Keratinocyte (primary cell): Measurements from ENCODE around the gene RRP9.

ENCODE experiments used
- CTCF ChIP-seq, 3 experiments: IDR thresholded peaks in 1 of 3; conservative IDR thresholded peaks in 1 of 3; optimal IDR thresholded peaks in 1 of 3; 2 replicates in 2 of 3; 3 replicates in 1 of 3; pipeline versions ENCODE3 to v1.5.1; 2011; ENCODE audit warnings: low read length in 3 of 3, mild to moderate bottlenecking in 3 of 3, moderate library complexity in 2 of 3, control low read depth in 1 of 3, inconsistent platforms in 1 of 3; ENCODE audit not compliant: insufficient read depth in 2 of 3; ENCODE audit errors: extremely low read depth in 1 of 3
- EZH2 ChIP-seq: IDR thresholded peaks from one replicate; pipeline ENCODE4 v1.6.1; 2012; ENCODE audit warnings: inconsistent platforms, mild to moderate bottlenecking, low read length, moderate library complexity

DNA sequence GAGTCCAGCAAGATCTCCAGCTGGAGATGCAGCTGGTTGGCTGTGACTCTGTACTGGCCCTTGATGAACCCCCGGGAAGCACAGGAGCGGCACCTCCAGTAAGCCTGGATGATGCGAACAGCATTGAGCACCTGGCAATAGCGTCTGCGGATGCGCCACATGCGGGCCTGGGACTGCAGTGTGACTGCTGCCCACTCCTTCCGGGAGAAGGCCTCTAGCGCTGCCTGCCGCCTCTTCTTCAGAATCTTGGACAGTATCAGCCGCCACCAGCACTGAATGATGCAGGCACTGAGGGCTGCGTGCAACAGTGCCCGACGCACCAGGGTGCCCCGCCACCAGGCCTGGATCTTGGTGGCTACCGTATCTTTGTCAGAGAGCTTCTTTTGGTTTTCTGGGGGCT lies 46.8 kb downstream of the RRP9 start:
- TF ChIP-seq EZH2 (no peak), CTCF (optimal IDR thresholded peaks at IDR 0.05 in 1 of 3, IDR thresholded peaks at IDR 0.05 in 1 of 3, conservative IDR thresholded peaks at IDR 0.05 in 1 of 3; ENCODE audit: extremely low read depth in 1 of 3, insufficient read depth in 2 of 3, low read length in 3 of 3) (no peak)
